Endothelial cell of umbilical vein (primary cell): ENCODE measurements around the gene CD1D. TPM values are rescaled to one million over a fixed set of nuclear protein-coding genes. Genes with fewer than 3 reads are reported as not detected.
"Not testable (repeated sequence)": the region's sequence is repeated elsewhere in the genome, so short reads cannot be mapped to it uniquely, and the experiment has no call there.

Experiments used
- BruUV-seq: library from RNA; stranded (reverse); fragments of 400-500 nt; replicated peaks from 2 replicates; lab custom pipeline; 2021; lab: Mats Ljungman, UMichigan
- CTCF ChIA-PET: fragments of 300-600, 350-600 bp; sonication (Branson Sonifier 250); formaldehyde crosslinking; loops from one replicate; lab custom pipeline; 2021; ENCODE audit warnings: antibody characterized with exemption, inconsistent platforms; lab: Charles Lee
- POLR2A ChIA-PET: fragments of 300-600, 350-600 bp; sonication (Branson Sonifier 250); formaldehyde crosslinking; loops from one replicate; lab custom pipeline; 2021; ENCODE audit warnings: antibody characterized with exemption, inconsistent platforms; lab: Charles Lee
- DNase-seq: peaks from one replicate; pipeline ENCODE4 v3.0.0-alpha.2; 2011; ENCODE audit warnings: low read depth, low spot score
- FAIRE-seq: peaks from 2 replicates; lab custom pipeline; 2011; peaks lifted over from hg19 to GRCh38; lab: Jason Lieb, UNC
- H2AFZ ChIP-seq: 2 replicates; pipeline ENCODE4 v1.6.0; 2012; ENCODE audit warnings: low read depth, low read length, control low read depth, inconsistent platforms
- H3K27ac ChIP-seq: 2 replicates; pipeline ENCODE4 v1.5.1; 2011; ENCODE audit warnings: low read depth, mild to moderate bottlenecking, control low read depth, low read length, moderate library complexity; ENCODE audit not compliant: insufficient read depth
- H3K27me3 ChIP-seq, 2 experiments: 2 replicates each; pipeline versions ENCODE4 v1.6.0 to v1.6.1; 2011; ENCODE audit warnings: low read length in 2 of 2, mixed read lengths in 1 of 2; ENCODE audit not compliant: control insufficient read depth in 2 of 2, insufficient read depth in 2 of 2
- H3K36me3 ChIP-seq, 2 experiments: 2 replicates in 1 of 2; 3 replicates in 1 of 2; pipeline ENCODE4 v1.5.1; 2011; ENCODE audit warnings: low read length in 2 of 2, mild to moderate bottlenecking in 1 of 2, moderate library complexity in 1 of 2; ENCODE audit not compliant: control insufficient read depth in 2 of 2, insufficient read depth in 2 of 2; ENCODE audit errors: extremely low read depth in 1 of 2
- H3K4me1 ChIP-seq: 3 replicates; pipeline ENCODE4 v1.5.1; 2011; ENCODE audit warnings: mild to moderate bottlenecking, low read length; ENCODE audit not compliant: control insufficient read depth, insufficient read depth; ENCODE audit errors: extremely low read depth
- H3K4me2 ChIP-seq: 2 replicates; pipeline ENCODE4 v1.6.1; 2011; ENCODE audit warnings: low read length, control low read depth, mixed read lengths; ENCODE audit not compliant: insufficient read depth
- H3K4me3 ChIP-seq, 3 experiments: fragments of 200-600 bp in 1 of 3; sonication (generic), shearing (Covaris generic) in 1 of 3; replicated peaks in 1 of 3; 2 replicates each; pipeline ENCODE4 v1.5.1; 2011 to 2016; ENCODE audit warnings: control low read depth in 3 of 3, low read length in 3 of 3, mild to moderate bottlenecking in 2 of 3, inconsistent platforms in 1 of 3, low read depth in 1 of 3, moderate library complexity in 1 of 3; ENCODE audit not compliant: insufficient read depth in 1 of 3
- H3K79me2 ChIP-seq: 2 replicates; pipeline ENCODE4 v1.6.0; 2012; ENCODE audit warnings: low read length, inconsistent platforms; ENCODE audit not compliant: control insufficient read depth, insufficient read depth
- H3K9ac ChIP-seq: replicated peaks from 2 replicates; pipeline ENCODE3; 2011; ENCODE audit warnings: low read length, control low read depth; ENCODE audit not compliant: insufficient read depth; ENCODE audit errors: extremely low read depth
- H3K9me1 ChIP-seq: replicated peaks from 3 replicates; pipeline ENCODE4 v1.6.0; 2011; ENCODE audit warnings: mild to moderate bottlenecking, low read length; ENCODE audit not compliant: control insufficient read depth, insufficient read depth; ENCODE audit errors: extremely low read depth
- H3K9me3 ChIP-seq: replicated peaks from 2 replicates; pipeline ENCODE4 v1.5.1; 2012; ENCODE audit warnings: low read length, inconsistent platforms; ENCODE audit not compliant: control insufficient read depth, insufficient read depth
- H4K20me1 ChIP-seq: replicated peaks from 2 replicates; pipeline ENCODE3; 2011; ENCODE audit warnings: mild to moderate bottlenecking, low read length; ENCODE audit not compliant: control insufficient read depth, insufficient read depth; ENCODE audit errors: extremely low read depth
- CTCF ChIP-seq, 2 donors: IDR thresholded peaks; 1 replicate in 1 of 2; 2 replicates in 1 of 2; pipeline ENCODE4 v1.5.1; 2011; ENCODE audit warnings: low read length in 2 of 2, mild to moderate bottlenecking in 2 of 2, moderate library complexity in 2 of 2, control low read depth in 1 of 2, inconsistent platforms in 1 of 2, low read depth in 1 of 2; ENCODE audit not compliant: insufficient read depth in 1 of 2; ENCODE audit errors: extremely low read depth in 1 of 2
- EZH2 ChIP-seq: IDR thresholded peaks from 2 replicates; pipeline ENCODE4 v1.6.1; 2012; ENCODE audit warnings: borderline replicate concordance, low read depth, mild to moderate bottlenecking, moderate library complexity, low read length, inconsistent platforms; ENCODE audit not compliant: severe bottlenecking
- FOS ChIP-seq: IDR thresholded peaks from 2 replicates; pipeline ENCODE4 v1.6.1; 2011; ENCODE audit warnings: mild to moderate bottlenecking, low read length, moderate library complexity, borderline replicate concordance; ENCODE audit not compliant: insufficient read depth
- GATA2 ChIP-seq: IDR thresholded peaks from 2 replicates; pipeline ENCODE4 v1.7.0; 2011; ENCODE audit warnings: low read depth, mild to moderate bottlenecking, moderate library complexity, mixed read lengths, low read length; ENCODE audit not compliant: insufficient read length, insufficient read depth
- MYC ChIP-seq: IDR thresholded peaks from one replicate; pipeline ENCODE4 v1.6.1; 2011; ENCODE audit warnings: mild to moderate bottlenecking, low read depth, low read length
- dilution Hi-C: fragments of 300-500 bp; cut with MboI; formaldehyde crosslinking; loops from one replicate; pipeline ENCODE4 v1.15.0; 2019; ENCODE audit warnings: low sequenced_read_pairs; ENCODE audit not compliant: extremely low pct_ligation_motif_present
- intact Hi-C: fragments of 100-400 bp; cut with micrococcal nuclease; formaldehyde crosslinking; loops from one replicate; pipeline ENCODE4 v1.10.0; 2022
- polyA plus RNA-seq, 4 experiments: library from polyadenylated mRNA; depleted of rRNA in 3 of 4; stranded (reverse) in 3 of 4; unstranded in 1 of 4; fragments of >200 nt; gene quantifications; 2 replicates each; pipeline versions ENCODE4 v1.2.1 to v1.2.3, GENCODE V29; 2011 to 2012; ENCODE audit warnings: missing spikeins in 1 of 4
- total RNA-seq: library from RNA; stranded (reverse); gene quantifications from 2 replicates; pipeline ENCODE4 v1.2.3, GENCODE V29; 2021

The CD1D gene
- total and polyA plus RNA-seq, 2 donors (not counting 3 experiments of a cell fraction or from before 2014, with no cell fraction given) = not detected

- no peaks in the 10 kb centered on the region for H3K27me3 ChIP-seq
- FAIRE-seq (no peak), DNase-seq (no peak)
- ChIA-PET CTCF (no interaction called here), POLR2A (no interaction called here)
- no peaks in the 10 kb centered on the region for H4K20me1 ChIP-seq
- no peaks in the 10 kb centered on the region for H3K9me1 ChIP-seq
- no TSS peak for BruUV-seq
- no peaks in the 10 kb centered on the region for H3K36me3 ChIP-seq
- no peak for TF ChIP-seq CTCF (IDR thresholded peaks at IDR 0.05; ENCODE audit: extremely low read depth in 1 of 2, insufficient read depth in 1 of 2, low read depth in 1 of 2, low read length in 2 of 2)
- no peak for TF ChIP-seq GATA2
- TF ChIP-seq FOS = no peak
- no peak for TF ChIP-seq EZH2
- TF ChIP-seq MYC = no peak
- no peak overlapping the region for H3K9ac ChIP-seq
- H3K79me2 ChIP-seq = no peaks in the 10 kb centered on the region
- no peaks in the 10 kb centered on the region for H3K9me3 ChIP-seq
- no peaks in the 10 kb centered on the region for H3K4me1 ChIP-seq
- dilution Hi-C loops (no loop called here), intact Hi-C loops (no loop called here)
- no peak overlapping the region for H3K4me2 ChIP-seq
- H3K27ac ChIP-seq = no peak overlapping the region
- H2AFZ ChIP-seq = no peak overlapping the region
- no peak overlapping the region for H3K4me3 ChIP-seq
Observed at GRCh38 chr1:158212320-158212719, 31.6 kb downstream of the CD1D start.

- H3K4me2 ChIP-seq, H3K9ac ChIP-seq, H3K36me3 ChIP-seq, H4K20me1 ChIP-seq, dilution Hi-C loops, H3K27me3 ChIP-seq, DNase-seq, CTCF ChIA-PET, FAIRE-seq, H3K4me3 ChIP-seq, POLR2A ChIA-PET, H2AFZ ChIP-seq, H3K79me2 ChIP-seq, H3K9me3 ChIP-seq, H3K9me1 ChIP-seq, BruUV-seq, intact Hi-C loops, H3K4me1 ChIP-seq, H3K27ac ChIP-seq: not testable (repeated sequence)
Observed at GRCh38 chr1:158223445-158223844, 42.8 kb downstream of the CD1D start.
